Liver (tissue), 9 donors: ENCODE data around the gene CARS2. TPM values are rescaled to one million over a fixed set of nuclear protein-coding genes. Genes with fewer than 3 reads are reported as not detected.

Experiments used
- DNase-seq: peaks from one replicate; pipeline ENCODE4 v3.0.0-alpha.2; 2017; ENCODE audit warnings: low spot score
- H3K27ac ChIP-seq, 2 donors: one replicate each; pipeline ENCODE4 v1.7.0; 2013; ENCODE audit warnings: inconsistent platforms in 2 of 2, low read length in 2 of 2, control low read depth in 1 of 2, low read depth in 1 of 2, mild to moderate bottlenecking in 1 of 2
- H3K27me3 ChIP-seq, 4 donors: one replicate each; pipeline versions ENCODE4 v1.6.1 to v1.7.0; 2013; ENCODE audit warnings: low read length in 3 of 4, inconsistent platforms in 1 of 4, mild to moderate bottlenecking in 1 of 4, moderate library complexity in 1 of 4; ENCODE audit not compliant: control insufficient read depth in 4 of 4, insufficient read depth in 4 of 4
- H3K36me3 ChIP-seq, 4 donors: one replicate each; pipeline versions ENCODE4 v1.6.1 to v1.7.0; 2013; ENCODE audit warnings: low read length in 3 of 4, mild to moderate bottlenecking in 3 of 4, low read depth in 1 of 4, moderate library complexity in 1 of 4; ENCODE audit not compliant: control insufficient read depth in 4 of 4, insufficient read depth in 3 of 4
- H3K4me1 ChIP-seq, 4 donors: one replicate each; pipeline versions ENCODE4 v1.6.1 to v1.7.0; 2013; ENCODE audit warnings: low read length in 3 of 4, mild to moderate bottlenecking in 3 of 4, moderate library complexity in 1 of 4; ENCODE audit not compliant: control insufficient read depth in 4 of 4, insufficient read depth in 4 of 4
- H3K4me3 ChIP-seq, 3 donors: one replicate each; pipeline versions ENCODE4 v1.6.1 to v1.7.0; 2013; ENCODE audit warnings: low read length in 3 of 3, control low read depth in 1 of 3, low read depth in 1 of 3, mild to moderate bottlenecking in 1 of 3
- H3K9ac ChIP-seq, 2 donors: one replicate each; pipeline ENCODE4 v1.7.0; 2013; ENCODE audit warnings: low read length in 2 of 2, mild to moderate bottlenecking in 2 of 2, moderate library complexity in 2 of 2, control low read depth in 1 of 2, low read depth in 1 of 2
- H3K9me3 ChIP-seq, 4 donors: one replicate each; pipeline versions ENCODE4 v1.6.1 to v1.7.0; 2013; ENCODE audit warnings: low read length in 3 of 4; ENCODE audit not compliant: control insufficient read depth in 4 of 4
- EGR1 ChIP-seq, 2 donors: IDR thresholded peaks; 2 replicates each; pipeline ENCODE4 v1.6.1; 2016 to 2018; ENCODE audit warnings: antibody characterized with exemption in 2 of 2, low read depth in 2 of 2
- FOXA1 ChIP-seq: IDR thresholded peaks from 2 replicates; pipeline ENCODE4 v1.6.1; 2016; ENCODE audit warnings: antibody characterized with exemption
- FOXA2 ChIP-seq: IDR thresholded peaks from 2 replicates; pipeline ENCODE4 v1.6.1; 2016; ENCODE audit warnings: antibody characterized with exemption
- GABPA ChIP-seq, 2 donors: IDR thresholded peaks in 1 of 2; conservative IDR thresholded peaks in 1 of 2; 2 replicates each; pipeline ENCODE4 v1.6.1; 2016; ENCODE audit warnings: antibody characterized with exemption in 2 of 2, mild to moderate bottlenecking in 1 of 2, moderate library complexity in 1 of 2
- HNF4A ChIP-seq, 2 donors: conservative IDR thresholded peaks; 2 replicates each; pipeline ENCODE4 v1.6.1; 2016; ENCODE audit warnings: antibody characterized with exemption in 2 of 2, mild to moderate bottlenecking in 2 of 2
- HNF4G ChIP-seq: IDR thresholded peaks from 2 replicates; pipeline ENCODE4 v1.6.1; 2016; ENCODE audit warnings: antibody characterized with exemption
- JUND ChIP-seq, 2 donors: IDR thresholded peaks; 2 replicates each; pipeline ENCODE4 v1.6.1; 2016; ENCODE audit warnings: antibody characterized with exemption in 2 of 2
- NR2F2 ChIP-seq: IDR thresholded peaks from 2 replicates; pipeline ENCODE4 v1.6.1; 2016; ENCODE audit warnings: antibody characterized with exemption
- RAD21 ChIP-seq, 2 donors: IDR thresholded peaks; 2 replicates each; pipeline ENCODE4 v1.6.1; 2016; ENCODE audit warnings: antibody characterized with exemption in 2 of 2, mild to moderate bottlenecking in 2 of 2
- RXRA ChIP-seq, 2 donors: IDR thresholded peaks; 2 replicates each; pipeline ENCODE4 v1.6.1; 2017 to 2018; ENCODE audit warnings: antibody characterized with exemption in 2 of 2, mild to moderate bottlenecking in 1 of 2
- SP1 ChIP-seq: IDR thresholded peaks from 2 replicates; pipeline ENCODE4 v1.6.1; 2018; ENCODE audit warnings: antibody characterized with exemption, mild to moderate bottlenecking
- TAF1 ChIP-seq: conservative IDR thresholded peaks from 2 replicates; pipeline ENCODE4 v1.6.1; 2016; ENCODE audit warnings: antibody characterized with exemption, mild to moderate bottlenecking
- YY1 ChIP-seq: IDR thresholded peaks from 2 replicates; pipeline ENCODE4 v1.6.1; 2016; ENCODE audit warnings: antibody characterized with exemption, mild to moderate bottlenecking
- WGBS: extraction: QIAGEN DNeasy Blood & Tissue Kit; methylation state at CpG from one replicate; pipeline ENCODE4 v1.1.7; 2013; 5-methylcytosine and 5-hydroxymethylcytosine counted together
- polyA plus RNA-seq, 2 donors: library from polyadenylated mRNA; stranded (reverse) in 1 of 2; unstranded in 1 of 2; fragments of 200-250 nt in 1 of 2; fragments of >200 nt in 1 of 2; fragmentation: Nextera tagmentation in 1 of 2; extraction: Ambion mirVana in 1 of 2; gene quantifications; one replicate each; pipeline versions ENCODE4 v1.2.1 to v1.2.3, GENCODE V29; 2013 to 2015
- total RNA-seq, 2 donors: library from RNA; depleted of rRNA; stranded (reverse); fragments of >200 nt; gene quantifications; one replicate each; pipeline ENCODE4 v1.2.3, GENCODE V29; 2014
- TF ChIP-seq, protein P1 (sequence below): IDR thresholded peaks from 2 replicates; pipeline ENCODE4 v1.6.1; 2016; ENCODE audit warnings: antibody characterized with exemption
- TF ChIP-seq, protein P2 (sequence below): fragments of 150-350 bp; IDR thresholded peaks from 2 replicates; pipeline ENCODE4 v1.5.1; 2017; ENCODE audit warnings: improper control_type of control experiment, low read depth, low read length; ENCODE audit not compliant: missing input control
- TF ChIP-seq, protein P3 (sequence below): IDR thresholded peaks from 2 replicates; pipeline ENCODE4 v1.6.1; 2016; ENCODE audit warnings: antibody characterized with exemption, mild to moderate bottlenecking
- TF ChIP-seq, protein P4 (sequence below): IDR thresholded peaks from 2 replicates; pipeline ENCODE4 v1.6.1; 2016; ENCODE audit warnings: antibody characterized with exemption
- TF ChIP-seq, protein P5 (sequence below): IDR thresholded peaks from 2 replicates; pipeline ENCODE4 v1.6.1; 2016; ENCODE audit warnings: antibody characterized with exemption
- donor health status: healthy.
- donor health status: healthy.
- donor health status: healthy.
- donor health status: healthy.
- donor health status: healthy.

Gene CARS2
- total and polyA plus RNA-seq, 4 donors, result 28.6 to 44.0 (median 31.4) TPM

DNA sequence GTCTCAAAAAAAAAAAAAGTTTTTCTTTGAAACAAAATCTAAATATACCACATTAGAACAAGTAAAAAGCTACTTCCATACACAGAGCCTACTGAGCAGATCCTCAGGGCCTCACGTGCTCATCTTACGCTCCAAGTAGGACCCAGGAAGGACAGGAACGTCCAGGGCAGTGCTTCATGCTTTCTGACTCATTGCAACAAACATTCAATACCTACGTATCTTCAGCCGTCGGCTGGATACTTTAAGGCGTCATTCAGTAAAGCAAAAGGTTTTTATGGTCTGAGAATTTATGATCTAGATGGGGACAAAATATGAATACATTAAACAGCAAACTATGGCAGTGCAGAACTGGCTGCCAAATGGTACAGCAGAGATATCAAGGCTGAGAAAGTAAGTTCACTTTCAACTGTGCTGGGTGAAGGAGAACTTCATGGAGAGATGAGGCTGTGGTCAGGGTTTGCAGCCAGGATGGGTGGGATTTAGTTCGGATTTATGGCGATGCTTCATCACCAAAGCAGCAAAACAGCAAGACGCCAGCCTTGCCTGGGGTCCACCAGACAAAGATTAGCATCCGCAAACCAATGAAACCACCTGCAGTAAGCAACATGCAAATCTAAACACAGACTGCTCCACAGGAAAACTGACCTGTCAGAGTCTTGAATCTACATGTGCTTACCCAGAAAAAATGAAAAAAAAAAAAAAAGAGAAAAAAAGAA is 20.5 kb downstream of the CARS2 start (continued):
- no peak for TF ChIP-seq RAD21 (IDR thresholded peaks at IDR 0.05)
- TF ChIP-seq, protein P1, sequence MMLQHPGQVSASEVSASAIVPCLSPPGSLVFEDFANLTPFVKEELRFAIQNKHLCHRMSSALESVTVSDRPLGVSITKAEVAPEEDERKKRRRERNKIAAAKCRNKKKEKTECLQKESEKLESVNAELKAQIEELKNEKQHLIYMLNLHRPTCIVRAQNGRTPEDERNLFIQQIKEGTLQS, result no peak
- TF ChIP-seq, protein P2, sequence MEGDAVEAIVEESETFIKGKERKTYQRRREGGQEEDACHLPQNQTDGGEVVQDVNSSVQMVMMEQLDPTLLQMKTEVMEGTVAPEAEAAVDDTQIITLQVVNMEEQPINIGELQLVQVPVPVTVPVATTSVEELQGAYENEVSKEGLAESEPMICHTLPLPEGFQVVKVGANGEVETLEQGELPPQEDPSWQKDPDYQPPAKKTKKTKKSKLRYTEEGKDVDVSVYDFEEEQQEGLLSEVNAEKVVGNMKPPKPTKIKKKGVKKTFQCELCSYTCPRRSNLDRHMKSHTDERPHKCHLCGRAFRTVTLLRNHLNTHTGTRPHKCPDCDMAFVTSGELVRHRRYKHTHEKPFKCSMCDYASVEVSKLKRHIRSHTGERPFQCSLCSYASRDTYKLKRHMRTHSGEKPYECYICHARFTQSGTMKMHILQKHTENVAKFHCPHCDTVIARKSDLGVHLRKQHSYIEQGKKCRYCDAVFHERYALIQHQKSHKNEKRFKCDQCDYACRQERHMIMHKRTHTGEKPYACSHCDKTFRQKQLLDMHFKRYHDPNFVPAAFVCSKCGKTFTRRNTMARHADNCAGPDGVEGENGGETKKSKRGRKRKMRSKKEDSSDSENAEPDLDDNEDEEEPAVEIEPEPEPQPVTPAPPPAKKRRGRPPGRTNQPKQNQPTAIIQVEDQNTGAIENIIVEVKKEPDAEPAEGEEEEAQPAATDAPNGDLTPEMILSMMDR, result no peak

DNA sequence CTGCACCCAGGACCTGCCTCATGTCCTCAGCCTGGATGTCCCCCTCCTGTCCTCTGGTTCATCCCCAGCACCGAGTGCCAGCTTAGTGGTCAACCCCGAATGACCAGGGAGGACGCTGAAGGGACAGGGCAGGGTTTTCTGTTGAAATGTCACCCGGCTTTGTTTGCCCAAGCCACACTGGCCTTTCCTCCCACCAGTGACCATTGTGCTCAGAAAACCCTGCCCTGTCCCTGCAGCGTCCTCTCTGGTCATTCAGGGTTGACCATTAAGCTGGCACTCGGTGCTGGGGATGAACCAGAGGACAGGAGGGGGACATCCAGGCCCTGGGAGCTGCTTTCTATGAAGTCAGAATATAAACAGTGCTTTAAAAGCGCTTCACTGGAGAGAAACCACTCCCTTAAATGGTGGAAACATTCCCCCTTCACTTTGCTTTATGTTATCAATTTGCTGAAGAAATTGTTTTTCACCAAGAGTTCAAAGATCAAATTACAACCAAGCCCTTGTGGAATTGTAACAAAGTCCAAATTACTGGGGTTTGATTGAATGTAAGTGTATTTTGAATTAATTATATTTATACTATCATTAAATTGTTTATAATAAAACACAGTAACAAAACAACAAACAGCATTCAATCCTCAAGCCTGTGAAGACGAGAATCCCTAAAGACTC is 21.4 kb downstream of the CARS2 start:
- Histone ChIP-seq H3K4me3 (no peak overlapping the region), H3K4me1 (peaks cover 4 to 21% (median 11%) of the 10 kb centered on the region in 4 donors), H3K9me3 (no peaks in the 10 kb centered on the region), H3K36me3 (peaks cover 7 to 12% (median 9%) of the 10 kb centered on the region in 4 donors), H3K9ac (no peak overlapping the region), H3K27ac (peak overlapping the region; percentile 5 to 46), H3K27me3 (no peaks in the 10 kb centered on the region)
- peak; percentile 39 for DNase-seq
- TF ChIP-seq TAF1 (no peak), NR2F2 (no peak), YY1 (peak; percentile 69), JUND (IDR thresholded peaks at IDR 0.05) (no peak), RAD21 (IDR thresholded peaks at IDR 0.05) (no peak), SP1 (peak; percentile 71), RXRA (IDR thresholded peaks at IDR 0.05) (peak; percentile 83 to 84), HNF4G (peak; percentile 63), EGR1 (IDR thresholded peaks at IDR 0.05; ENCODE audit: low read depth in 2 of 2) (peak in 1 of 2 donors; percentile 11), FOXA2 (peak; percentile 32), HNF4A (conservative IDR thresholded peaks at IDR 0.05) (peak; percentile 92 to 96), GABPA (IDR thresholded peaks at IDR 0.05 in 1 of 2, conservative IDR thresholded peaks at IDR 0.05 in 1 of 2) (no peak), FOXA1 (peak; percentile 20)
- TF ChIP-seq, protein P2, result peak; percentile 13
- TF ChIP-seq, protein P3, sequence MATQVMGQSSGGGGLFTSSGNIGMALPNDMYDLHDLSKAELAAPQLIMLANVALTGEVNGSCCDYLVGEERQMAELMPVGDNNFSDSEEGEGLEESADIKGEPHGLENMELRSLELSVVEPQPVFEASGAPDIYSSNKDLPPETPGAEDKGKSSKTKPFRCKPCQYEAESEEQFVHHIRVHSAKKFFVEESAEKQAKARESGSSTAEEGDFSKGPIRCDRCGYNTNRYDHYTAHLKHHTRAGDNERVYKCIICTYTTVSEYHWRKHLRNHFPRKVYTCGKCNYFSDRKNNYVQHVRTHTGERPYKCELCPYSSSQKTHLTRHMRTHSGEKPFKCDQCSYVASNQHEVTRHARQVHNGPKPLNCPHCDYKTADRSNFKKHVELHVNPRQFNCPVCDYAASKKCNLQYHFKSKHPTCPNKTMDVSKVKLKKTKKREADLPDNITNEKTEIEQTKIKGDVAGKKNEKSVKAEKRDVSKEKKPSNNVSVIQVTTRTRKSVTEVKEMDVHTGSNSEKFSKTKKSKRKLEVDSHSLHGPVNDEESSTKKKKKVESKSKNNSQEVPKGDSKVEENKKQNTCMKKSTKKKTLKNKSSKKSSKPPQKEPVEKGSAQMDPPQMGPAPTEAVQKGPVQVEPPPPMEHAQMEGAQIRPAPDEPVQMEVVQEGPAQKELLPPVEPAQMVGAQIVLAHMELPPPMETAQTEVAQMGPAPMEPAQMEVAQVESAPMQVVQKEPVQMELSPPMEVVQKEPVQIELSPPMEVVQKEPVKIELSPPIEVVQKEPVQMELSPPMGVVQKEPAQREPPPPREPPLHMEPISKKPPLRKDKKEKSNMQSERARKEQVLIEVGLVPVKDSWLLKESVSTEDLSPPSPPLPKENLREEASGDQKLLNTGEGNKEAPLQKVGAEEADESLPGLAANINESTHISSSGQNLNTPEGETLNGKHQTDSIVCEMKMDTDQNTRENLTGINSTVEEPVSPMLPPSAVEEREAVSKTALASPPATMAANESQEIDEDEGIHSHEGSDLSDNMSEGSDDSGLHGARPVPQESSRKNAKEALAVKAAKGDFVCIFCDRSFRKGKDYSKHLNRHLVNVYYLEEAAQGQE, result no peak
- TF ChIP-seq, protein P4, sequence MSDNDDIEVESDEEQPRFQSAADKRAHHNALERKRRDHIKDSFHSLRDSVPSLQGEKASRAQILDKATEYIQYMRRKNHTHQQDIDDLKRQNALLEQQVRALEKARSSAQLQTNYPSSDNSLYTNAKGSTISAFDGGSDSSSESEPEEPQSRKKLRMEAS, result no peak
- TF ChIP-seq, protein P1, result no peak
- TF ChIP-seq, protein P5, sequence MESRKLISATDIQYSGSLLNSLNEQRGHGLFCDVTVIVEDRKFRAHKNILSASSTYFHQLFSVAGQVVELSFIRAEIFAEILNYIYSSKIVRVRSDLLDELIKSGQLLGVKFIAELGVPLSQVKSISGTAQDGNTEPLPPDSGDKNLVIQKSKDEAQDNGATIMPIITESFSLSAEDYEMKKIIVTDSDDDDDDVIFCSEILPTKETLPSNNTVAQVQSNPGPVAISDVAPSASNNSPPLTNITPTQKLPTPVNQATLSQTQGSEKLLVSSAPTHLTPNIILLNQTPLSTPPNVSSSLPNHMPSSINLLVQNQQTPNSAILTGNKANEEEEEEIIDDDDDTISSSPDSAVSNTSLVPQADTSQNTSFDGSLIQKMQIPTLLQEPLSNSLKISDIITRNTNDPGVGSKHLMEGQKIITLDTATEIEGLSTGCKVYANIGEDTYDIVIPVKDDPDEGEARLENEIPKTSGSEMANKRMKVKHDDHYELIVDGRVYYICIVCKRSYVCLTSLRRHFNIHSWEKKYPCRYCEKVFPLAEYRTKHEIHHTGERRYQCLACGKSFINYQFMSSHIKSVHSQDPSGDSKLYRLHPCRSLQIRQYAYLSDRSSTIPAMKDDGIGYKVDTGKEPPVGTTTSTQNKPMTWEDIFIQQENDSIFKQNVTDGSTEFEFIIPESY, result peak; percentile 45
- 34% methylated on average over 8 of the region's 8 CpGs for WGBS
